Erythroblast (primary cell): ENCODE measurements around the gene PDE2A.

Source experiments
- GATA1 ChIP-seq: IDR thresholded peaks from 2 replicates; pipeline ENCODE4 v1.6.1; 2011; ENCODE audit warnings: low read depth, mild to moderate bottlenecking, control low read depth, low read length, moderate library complexity
- POLR2A ChIP-seq: IDR thresholded peaks from 2 replicates; pipeline ENCODE4 v1.6.1; 2011; ENCODE audit warnings: mild to moderate bottlenecking, low read length

GRCh38 chr11:72718101-72718501 lies 43.9 kb upstream of the PDE2A start:
- TF ChIP-seq POLR2A = no peak
- TF ChIP-seq GATA1 = no peak
